HepG2 (cell line): ENCODE measurements around the gene EPHA10. TPM values are rescaled to one million over a fixed set of nuclear protein-coding genes. Genes with fewer than 3 reads are reported as not detected.

ENCODE experiments used
- CEBPB ChIP-seq: IDR thresholded peaks from 2 replicates; pipeline ENCODE4 v1.6.1; 2011; ENCODE audit warnings: low read depth, low read length, improper control_type of control experiment, borderline replicate concordance
- KDM5A ChIP-seq: fragments of 200-600 bp; sonication (generic); IDR thresholded peaks from 2 replicates; pipeline ENCODE4 v1.7.0; 2018; ENCODE audit warnings: antibody characterized with exemption, mild to moderate bottlenecking, low read length, borderline replicate concordance
- MXI1 ChIP-seq: IDR thresholded peaks from 3 replicates; pipeline ENCODE4 v1.6.1; 2012; ENCODE audit warnings: low read depth, low read length, inconsistent platforms, borderline replicate concordance
- NR2F6 ChIP-seq, 2 experiments: IDR thresholded peaks; 2 replicates each; pipeline ENCODE4 v1.6.1; 2016; ENCODE audit warnings: antibody characterized with exemption in 1 of 2, mild to moderate bottlenecking in 1 of 2
- POGZ ChIP-seq: sonication (generic); formaldehyde crosslinking; IDR thresholded peaks from 2 replicates; pipeline ENCODE4 v1.4.0; 2020; ENCODE audit warnings: mild to moderate bottlenecking, missing genetic modification reagents
- REL ChIP-seq: sonication (generic); formaldehyde crosslinking; conservative IDR thresholded peaks from 2 replicates; pipeline ENCODE4 v1.8.0; 2022; ENCODE audit warnings: mild to moderate bottlenecking, missing genetic modification reagents, moderate library complexity
- ZBTB7B ChIP-seq: sonication (generic); formaldehyde crosslinking; IDR thresholded peaks from 2 replicates; pipeline ENCODE4 v1.4.0; 2020; ENCODE audit warnings: missing genetic modification reagents
- ZFP41 ChIP-seq: sonication (generic); formaldehyde crosslinking; IDR thresholded peaks from 2 replicates; pipeline ENCODE4 v1.4.0; 2020; ENCODE audit warnings: mild to moderate bottlenecking, missing genetic modification reagents, borderline replicate concordance
- ZNF460 ChIP-seq: sonication (generic); formaldehyde crosslinking; IDR thresholded peaks from 2 replicates; pipeline ENCODE4 v1.5.1; 2020; ENCODE audit warnings: missing genetic modification reagents, mild to moderate bottlenecking, borderline replicate concordance
- ZNF782 ChIP-seq: sonication (generic); formaldehyde crosslinking; IDR thresholded peaks from 2 replicates; pipeline ENCODE4 v1.4.0; 2020; ENCODE audit warnings: missing genetic modification reagents, mild to moderate bottlenecking, borderline replicate concordance
- polyA plus RNA-seq, 8 experiments: library from polyadenylated mRNA; depleted of rRNA in 3 of 8; stranded (reverse) in 7 of 8; unstranded in 1 of 8; fragments of >200 nt; fragmentation: Illumina TruSeq in 4 of 8; extraction: Trizol in 4 of 8; gene quantifications; 2 replicates each; pipeline versions ENCODE4 v1.2.1 to v1.2.3, GENCODE V29; 2011 to 2016; ENCODE audit warnings: low read depth in 4 of 8, missing spikeins in 1 of 8, mixed read lengths in 1 of 8; ENCODE audit not compliant: insufficient read depth in 1 of 8
- total RNA-seq, 5 experiments: library from RNA; depleted of rRNA; stranded (reverse); fragments of >200 nt; fragmentation: Illumina TruSeq; extraction: Trizol; gene quantifications; 2 replicates each; pipeline ENCODE4 v1.2.3, GENCODE V29; 2016; ENCODE audit warnings: low read depth in 1 of 5
- TF ChIP-seq, protein P1 (sequence below): sonication (generic); formaldehyde crosslinking; IDR thresholded peaks from 2 replicates; pipeline ENCODE4 v1.4.0; 2020; ENCODE audit warnings: missing genetic modification reagents
- TF ChIP-seq, protein P2 (sequence below): IDR thresholded peaks from 2 replicates; pipeline ENCODE4 v1.6.1; 2012; ENCODE audit warnings: inconsistent platforms
- TF ChIP-seq, protein P3 (sequence below): sonication (generic); formaldehyde crosslinking; IDR thresholded peaks from 2 replicates; pipeline ENCODE4 v1.8.1; 2023; ENCODE audit warnings: mild to moderate bottlenecking, moderate library complexity, missing genetic modification reagents
- TF ChIP-seq, protein P4 (sequence below): sonication (generic); formaldehyde crosslinking; IDR thresholded peaks from 2 replicates; pipeline ENCODE4; 2020; ENCODE audit warnings: missing genetic modification reagents, mild to moderate bottlenecking, borderline replicate concordance
- TF ChIP-seq, protein P5 (sequence below): sonication (generic); formaldehyde crosslinking; IDR thresholded peaks from 2 replicates; pipeline ENCODE4 v1.8.0; 2022; ENCODE audit warnings: low read depth, missing genetic modification reagents
- TF ChIP-seq, protein P6 (sequence below): sonication (generic); formaldehyde crosslinking; IDR thresholded peaks from 2 replicates; pipeline ENCODE4 v1.5.0; 2020; ENCODE audit warnings: mild to moderate bottlenecking, missing genetic modification reagents

EPHA10 gene
- total and polyA plus RNA-seq, 2 of the 13 experiments (the other 11 are each of a cell fraction or from before 2014, with no cell fraction given): 0.11 to 0.58 TPM

DNA sequence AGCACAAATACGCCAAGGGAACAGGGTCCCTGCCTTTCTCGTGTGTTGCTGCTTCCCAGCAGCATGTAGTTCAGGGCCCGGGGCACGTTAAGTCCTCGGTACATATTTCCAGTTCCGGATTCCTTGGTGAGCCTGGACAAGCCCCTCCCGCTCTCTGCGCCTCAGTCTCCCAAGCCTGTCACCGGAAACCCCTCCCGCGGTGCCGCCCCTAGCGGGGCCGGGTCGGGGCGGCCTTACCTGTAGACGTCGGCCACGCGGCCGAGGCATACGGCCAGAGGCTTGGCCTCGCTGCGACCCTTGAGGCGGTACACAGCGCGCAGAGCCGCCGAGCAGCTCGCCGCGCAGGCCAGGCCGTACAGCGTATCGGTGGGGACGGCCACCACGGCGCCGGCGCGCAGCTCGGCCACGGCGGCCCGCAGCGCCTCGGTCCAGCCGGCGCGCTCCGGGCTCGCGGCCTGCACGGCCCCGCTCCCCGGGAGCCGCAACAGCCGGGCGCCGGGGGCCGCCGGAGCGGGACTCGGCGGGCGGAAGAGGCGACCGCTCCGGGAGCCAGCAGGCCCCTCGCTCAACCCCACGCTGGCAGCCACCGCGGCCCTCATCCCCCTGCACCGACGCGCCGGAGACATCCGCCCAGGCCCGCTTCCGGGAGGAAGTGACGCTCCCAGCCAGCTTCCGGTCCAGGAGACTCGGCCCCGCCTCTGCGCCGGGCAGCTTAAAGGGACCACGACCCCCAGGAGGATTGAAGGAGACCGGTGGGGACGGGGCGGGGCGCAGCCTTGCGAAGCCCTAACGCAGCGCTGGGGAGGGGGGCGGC is 42.8 kb upstream of the EPHA10 start, which contains the start of the genes C1orf122 and YRDC (continued):
- TF ChIP-seq, protein P1, sequence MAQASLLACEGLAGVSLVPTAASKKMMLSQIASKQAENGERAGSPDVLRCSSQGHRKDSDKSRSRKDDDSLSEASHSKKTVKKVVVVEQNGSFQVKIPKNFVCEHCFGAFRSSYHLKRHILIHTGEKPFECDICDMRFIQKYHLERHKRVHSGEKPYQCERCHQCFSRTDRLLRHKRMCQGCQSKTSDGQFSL: no peak
- TF ChIP-seq, protein P2, sequence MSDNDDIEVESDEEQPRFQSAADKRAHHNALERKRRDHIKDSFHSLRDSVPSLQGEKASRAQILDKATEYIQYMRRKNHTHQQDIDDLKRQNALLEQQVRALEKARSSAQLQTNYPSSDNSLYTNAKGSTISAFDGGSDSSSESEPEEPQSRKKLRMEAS: peak; percentile 86
- TF ChIP-seq NR2F6 (IDR thresholded peaks at IDR 0.05) (no peak), NR2F6 (CRISPR knock-in tag; IDR thresholded peaks at IDR 0.05) (0 out of 2 replicates have a peak, but pooled peaks have one; percentile 6), CEBPB (no peak), KDM5A (peak; percentile 1), ZFP41 (no peak), REL (no peak), ZNF782 (CRISPR knock-in tag) (no peak), ZNF460 (no peak), MXI1 (peak; percentile 82; the same call in 1 of the 3 replicates), ZBTB7B (CRISPR knock-in tag) (no peak), POGZ (CRISPR knock-in tag) (peak; percentile 23; the same call in 1 of the 2 replicates)
- TF ChIP-seq, protein P3, sequence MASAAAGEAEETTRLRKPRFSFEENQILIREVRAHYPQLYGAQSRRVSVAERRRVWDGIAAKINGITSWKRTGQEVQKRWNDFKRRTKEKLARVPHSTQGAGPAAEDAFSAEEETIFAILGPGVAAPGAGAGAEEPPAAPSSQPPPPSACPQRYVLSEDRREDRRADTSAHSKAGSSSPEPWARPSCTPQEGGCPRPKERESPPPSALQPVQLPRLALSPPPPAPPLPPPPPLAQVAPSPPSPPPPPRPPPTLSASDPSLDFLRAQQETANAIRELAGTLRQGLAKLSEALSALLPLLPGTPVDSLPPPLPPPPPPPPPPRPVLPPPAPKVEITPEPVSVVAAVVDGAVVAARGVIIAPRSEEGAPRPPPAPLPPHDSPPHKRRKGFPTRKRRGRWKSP (CRISPR knock-in tag): peak; percentile 52
- TF ChIP-seq, protein P4, sequence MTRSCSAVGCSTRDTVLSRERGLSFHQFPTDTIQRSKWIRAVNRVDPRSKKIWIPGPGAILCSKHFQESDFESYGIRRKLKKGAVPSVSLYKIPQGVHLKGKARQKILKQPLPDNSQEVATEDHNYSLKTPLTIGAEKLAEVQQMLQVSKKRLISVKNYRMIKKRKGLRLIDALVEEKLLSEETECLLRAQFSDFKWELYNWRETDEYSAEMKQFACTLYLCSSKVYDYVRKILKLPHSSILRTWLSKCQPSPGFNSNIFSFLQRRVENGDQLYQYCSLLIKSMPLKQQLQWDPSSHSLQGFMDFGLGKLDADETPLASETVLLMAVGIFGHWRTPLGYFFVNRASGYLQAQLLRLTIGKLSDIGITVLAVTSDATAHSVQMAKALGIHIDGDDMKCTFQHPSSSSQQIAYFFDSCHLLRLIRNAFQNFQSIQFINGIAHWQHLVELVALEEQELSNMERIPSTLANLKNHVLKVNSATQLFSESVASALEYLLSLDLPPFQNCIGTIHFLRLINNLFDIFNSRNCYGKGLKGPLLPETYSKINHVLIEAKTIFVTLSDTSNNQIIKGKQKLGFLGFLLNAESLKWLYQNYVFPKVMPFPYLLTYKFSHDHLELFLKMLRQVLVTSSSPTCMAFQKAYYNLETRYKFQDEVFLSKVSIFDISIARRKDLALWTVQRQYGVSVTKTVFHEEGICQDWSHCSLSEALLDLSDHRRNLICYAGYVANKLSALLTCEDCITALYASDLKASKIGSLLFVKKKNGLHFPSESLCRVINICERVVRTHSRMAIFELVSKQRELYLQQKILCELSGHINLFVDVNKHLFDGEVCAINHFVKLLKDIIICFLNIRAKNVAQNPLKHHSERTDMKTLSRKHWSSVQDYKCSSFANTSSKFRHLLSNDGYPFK: peak; percentile 33; the same call in 1 of the 2 replicates
- TF ChIP-seq, protein P5, sequence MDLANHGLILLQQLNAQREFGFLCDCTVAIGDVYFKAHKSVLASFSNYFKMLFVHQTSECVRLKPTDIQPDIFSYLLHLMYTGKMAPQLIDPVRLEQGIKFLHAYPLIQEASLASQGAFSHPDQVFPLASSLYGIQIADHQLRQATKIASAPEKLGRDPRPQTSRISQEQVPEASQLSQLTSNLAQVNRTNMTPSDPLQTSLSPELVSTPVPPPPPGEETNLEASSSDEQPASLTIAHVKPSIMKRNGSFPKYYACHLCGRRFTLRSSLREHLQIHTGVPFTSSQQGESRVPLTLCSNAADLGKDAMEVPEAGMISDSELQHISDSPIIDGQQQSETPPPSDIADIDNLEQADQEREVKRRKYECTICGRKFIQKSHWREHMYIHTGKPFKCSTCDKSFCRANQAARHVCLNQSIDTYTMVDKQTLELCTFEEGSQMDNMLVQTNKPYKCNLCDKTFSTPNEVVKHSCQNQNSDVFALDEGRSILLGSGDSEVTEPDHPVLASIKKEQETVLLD (CRISPR knock-in tag): no peak
- TF ChIP-seq, protein P6, sequence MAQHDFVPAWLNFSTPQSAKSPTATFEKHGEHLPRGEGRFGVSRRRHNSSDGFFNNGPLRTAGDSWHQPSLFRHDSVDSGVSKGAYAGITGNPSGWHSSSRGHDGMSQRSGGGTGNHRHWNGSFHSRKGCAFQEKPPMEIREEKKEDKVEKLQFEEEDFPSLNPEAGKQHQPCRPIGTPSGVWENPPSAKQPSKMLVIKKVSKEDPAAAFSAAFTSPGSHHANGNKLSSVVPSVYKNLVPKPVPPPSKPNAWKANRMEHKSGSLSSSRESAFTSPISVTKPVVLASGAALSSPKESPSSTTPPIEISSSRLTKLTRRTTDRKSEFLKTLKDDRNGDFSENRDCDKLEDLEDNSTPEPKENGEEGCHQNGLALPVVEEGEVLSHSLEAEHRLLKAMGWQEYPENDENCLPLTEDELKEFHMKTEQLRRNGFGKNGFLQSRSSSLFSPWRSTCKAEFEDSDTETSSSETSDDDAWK (CRISPR knock-in tag): no peak
